ENCODE measurements around the gene PLEKHA6.

DNA sequence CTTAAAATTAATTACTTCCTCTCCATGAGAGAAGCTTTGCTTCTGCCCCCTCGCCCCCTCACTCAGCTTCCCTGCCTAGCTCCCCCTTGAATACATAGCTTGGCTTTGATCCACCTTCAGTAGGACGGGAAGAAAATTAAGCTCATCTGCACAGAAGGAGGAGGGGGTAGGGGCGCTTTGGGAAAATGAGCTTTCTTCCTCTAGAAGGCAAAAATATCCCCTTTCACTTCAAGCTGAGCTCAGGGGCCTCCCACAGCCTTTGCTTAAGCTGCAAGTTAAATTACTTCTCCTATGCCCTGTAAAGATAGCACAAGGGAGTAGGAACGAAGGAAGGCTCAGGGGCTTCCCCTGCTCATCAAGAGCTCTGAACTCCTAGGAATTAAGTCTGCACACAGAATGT lies 80.8 kb downstream of the PLEKHA6 start:
- TF ChIP-seq, protein P1, sequence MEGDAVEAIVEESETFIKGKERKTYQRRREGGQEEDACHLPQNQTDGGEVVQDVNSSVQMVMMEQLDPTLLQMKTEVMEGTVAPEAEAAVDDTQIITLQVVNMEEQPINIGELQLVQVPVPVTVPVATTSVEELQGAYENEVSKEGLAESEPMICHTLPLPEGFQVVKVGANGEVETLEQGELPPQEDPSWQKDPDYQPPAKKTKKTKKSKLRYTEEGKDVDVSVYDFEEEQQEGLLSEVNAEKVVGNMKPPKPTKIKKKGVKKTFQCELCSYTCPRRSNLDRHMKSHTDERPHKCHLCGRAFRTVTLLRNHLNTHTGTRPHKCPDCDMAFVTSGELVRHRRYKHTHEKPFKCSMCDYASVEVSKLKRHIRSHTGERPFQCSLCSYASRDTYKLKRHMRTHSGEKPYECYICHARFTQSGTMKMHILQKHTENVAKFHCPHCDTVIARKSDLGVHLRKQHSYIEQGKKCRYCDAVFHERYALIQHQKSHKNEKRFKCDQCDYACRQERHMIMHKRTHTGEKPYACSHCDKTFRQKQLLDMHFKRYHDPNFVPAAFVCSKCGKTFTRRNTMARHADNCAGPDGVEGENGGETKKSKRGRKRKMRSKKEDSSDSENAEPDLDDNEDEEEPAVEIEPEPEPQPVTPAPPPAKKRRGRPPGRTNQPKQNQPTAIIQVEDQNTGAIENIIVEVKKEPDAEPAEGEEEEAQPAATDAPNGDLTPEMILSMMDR (IDR thresholded peaks at IDR 0.05): no peak
- no peak for TF ChIP-seq POLR2A (IDR thresholded peaks at IDR 0.05)
- no peak for TF ChIP-seq POLR2AphosphoS5 (IDR thresholded peaks at IDR 0.05)
- no peak for TF ChIP-seq EP300 (IDR thresholded peaks at IDR 0.05)
